Body of pancreas (tissue), 4 donors: ENCODE measurements around the gene IL16. TPM values are rescaled to one million over a fixed set of nuclear protein-coding genes. Genes with fewer than 3 reads are reported as not detected.
A peak's percentile ranks its signal among the peaks of the same experiment; 100 is the strongest.

Experiments
- ATAC-seq: fragments of 150-250 bp; one replicate; pipeline ENCODE4 v1.9.1; 2016
- DNase-seq, 4 donors: peaks; one replicate each; pipeline ENCODE4 v3.0.0-alpha.2; 2019
- H3K27ac ChIP-seq, 4 donors: fragments of 200-600 bp; sonication (generic); 1 replicate in 3 of 4; 2 replicates in 1 of 4; pipeline versions ENCODE4 v1.5.1 to v1.6.1; 2016 to 2019; ENCODE audit warnings: mild to moderate bottlenecking in 1 of 4, mixed read lengths in 1 of 4, moderate library complexity in 1 of 4
- H3K27me3 ChIP-seq, 2 donors: fragments of 200-600 bp; sonication (generic); one replicate each; pipeline ENCODE4 v1.6.0; 2016; ENCODE audit warnings: mild to moderate bottlenecking in 1 of 2
- H3K36me3 ChIP-seq, 2 donors: fragments of 200-600 bp; sonication (generic); replicated peaks in 1 of 2; 2 replicates each; pipeline ENCODE4 v1.5.1; 2016; ENCODE audit warnings: low read depth in 2 of 2; ENCODE audit not compliant: insufficient read depth in 1 of 2
- H3K4me1 ChIP-seq: fragments of 200-600 bp; sonication (generic); one replicate; pipeline ENCODE4 v1.6.0; 2016
- H3K4me3 ChIP-seq, 2 donors: fragments of 200-600 bp; sonication (generic); 1 replicate in 1 of 2; 2 replicates in 1 of 2; pipeline ENCODE4 v1.5.1; 2016 to 2019
- H3K9me3 ChIP-seq, 3 donors: fragments of 200-600 bp; sonication (generic); 1 replicate in 2 of 3; 2 replicates in 1 of 3; pipeline ENCODE4 v1.5.1; 2016
- CTCF ChIP-seq, 7 experiments: fragments of 450-650 bp in 4 of 7; fragments of 200-600 bp in 3 of 7; sonication (generic) in 3 of 7; IDR thresholded peaks; one replicate each; pipeline ENCODE4 v1.5.1; 2016 to 2019; ENCODE audit warnings: antibody characterized with exemption in 7 of 7
- POLR2A ChIP-seq, 3 donors: fragments of 450-650 bp; IDR thresholded peaks; one replicate each; pipeline ENCODE4 v1.6.1; 2016; ENCODE audit warnings: antibody characterized with exemption in 3 of 3, mild to moderate bottlenecking in 2 of 3
- WGBS, 2 donors: methylation state at CpG; one replicate each; pipeline ENCODE4 v1.1.5; 2017; 5-methylcytosine and 5-hydroxymethylcytosine counted together
- intact Hi-C: fragments of 100-400 bp; cut with DNase I; formaldehyde crosslinking; loops from one replicate; pipeline ENCODE4 v1.15.1; 2023
- total RNA-seq, 2 donors: library from RNA; depleted of rRNA; stranded (reverse); fragments of >200 nt; gene quantifications; one replicate each; pipeline ENCODE4 v1.1.0, GENCODE V29; 2016

The IL16 gene
- total RNA-seq, 2 donors from 2014 or later, result 2.9 to 4.9 TPM

GRCh38 chr15:81311752-81312464 lies 115.2 kb downstream of the IL16 start:
- H3K36me3 ChIP-seq, result peaks cover 0 to 1% of the 10 kb centered on the region in 2 donors
- DNase-seq (peak in 1 of 4 donors; percentile 50), ATAC-seq (no peak)
- H3K27ac ChIP-seq, result peak overlapping the region in 1 of 4 donors; percentile 68
- no peaks in the 10 kb centered on the region for H3K27me3 ChIP-seq
- H3K9me3 ChIP-seq, result no peaks in the 10 kb centered on the region
- no peak for TF ChIP-seq CTCF (IDR thresholded peaks at IDR 0.05)
- no peak for TF ChIP-seq POLR2A (IDR thresholded peaks at IDR 0.05)
- H3K4me1 ChIP-seq, result no peaks in the 10 kb centered on the region
- H3K4me3 ChIP-seq, result no peak overlapping the region
- intact Hi-C loops, result no loop called here
- WGBS, 2 donors, result 72 to 81% methylated on average over 10 of the region's 10 CpGs

- intact Hi-C loops, result no loop called here
- Histone ChIP-seq H3K27ac (peak overlapping the region in 2 of 4 donors; percentile 50 to 68), H3K36me3 (peaks cover 0 to 3% of the 10 kb centered on the region in 2 donors), H3K4me1 (no peaks in the 10 kb centered on the region), H3K4me3 (no peak overlapping the region), H3K9me3 (no peaks in the 10 kb centered on the region), H3K27me3 (no peaks in the 10 kb centered on the region)
- TF ChIP-seq CTCF (IDR thresholded peaks at IDR 0.05) (no peak), POLR2A (IDR thresholded peaks at IDR 0.05) (no peak)
- 79 to 82% methylated on average over 14 to 22 of the region's 22 CpGs for WGBS, 2 donors
- DNase-seq (peak; percentile 34 to 78 (median 55)), ATAC-seq (peak; percentile 54)
Measured at GRCh38 chr15:81312790-81313543, 116.3 kb downstream of the IL16 start.

- TF ChIP-seq POLR2A (IDR thresholded peaks at IDR 0.05), result no peak
- no peak for TF ChIP-seq CTCF (IDR thresholded peaks at IDR 0.05)
- intact Hi-C loops, result no loop called here
Measured at GRCh38 chr15:81313686-81314085, 117.0 kb downstream of the IL16 start.

GRCh38 chr15:81314378-81314777 lies 117.7 kb downstream of the IL16 start:
- intact Hi-C loops, result no loop called here
- WGBS, 2 donors, result 89 to 94% methylated on average over 5 of the region's 5 CpGs
- Histone ChIP-seq H3K9me3 (no peaks in the 10 kb centered on the region), H3K4me1 (no peaks in the 10 kb centered on the region), H3K27me3 (no peaks in the 10 kb centered on the region), H3K4me3 (no peak overlapping the region), H3K27ac (no peak overlapping the region), H3K36me3 (peaks cover 0 to 5% of the 10 kb centered on the region in 2 donors)
- TF ChIP-seq POLR2A (IDR thresholded peaks at IDR 0.05), result no peak
- TF ChIP-seq CTCF (IDR thresholded peaks at IDR 0.05), result no peak
- ATAC-seq (no peak), DNase-seq (no peak)

More at GRCh38 chr15:81313686-81314085, 117.0 kb downstream of the IL16 start:
- Histone ChIP-seq H3K4me3 (no peak overlapping the region), H3K4me1 (no peaks in the 10 kb centered on the region), H3K9me3 (no peaks in the 10 kb centered on the region), H3K36me3 (peaks cover 0 to 5% of the 10 kb centered on the region in 2 donors), H3K27me3 (no peaks in the 10 kb centered on the region), H3K27ac (peak overlapping the region in 1 of 4 donors; percentile 50)
- ATAC-seq (no peak), DNase-seq (no peak)
- 83 to 86% methylated on average over 5 of the region's 5 CpGs for WGBS, 2 donors
